Heart left ventricle (tissue), 13 donors: ENCODE data around the gene LNPEP.

Experiments
- CTCF ChIP-seq, 12 donors: fragments of 200-600 bp; sonication (generic) in 4 of 12; IDR thresholded peaks; one replicate each; pipeline versions ENCODE4 v1.5.0 to v1.8.0; 2018 to 2022; ENCODE audit warnings: antibody characterized with exemption in 12 of 12, mild to moderate bottlenecking in 5 of 12
- POLR2A ChIP-seq, 2 donors: fragments of 450-650 bp; IDR thresholded peaks; one replicate each; pipeline ENCODE4 v1.6.1; 2017; ENCODE audit warnings: antibody characterized with exemption in 2 of 2, mild to moderate bottlenecking in 2 of 2, moderate library complexity in 2 of 2
- donor health status: ischemic (EF 13 %, LVEDD 7.1; RV severe dilation, severe dysfunction).
- donor health status: DM: no; HTN: yes; CAD: no.
- donor health status: DM: no; HTN: no; CAD: no.
- donor health status: ischemic (EF 25% LVEDD 6.9; RV normal size, moderate dysfunction).
- donor health status: ischemic (EF 25% LVEDD 5.7; RV mildly dilated, moderate dysfunction).
- donor health status: ischemic (EF 35%, LVEDD 5.7; RV mildly dilated, moderate dysfunction).
- donor health status: nonischemic (EF 11% LVEDD 7.7; RV severe dilation, severe dysfunction).
- donor health status: DM: yes; HTN: yes; CAD: no.
- donor health status: PGD.
- donor health status: ischemic (EF 29% LVEDD 5.4; RV normal size, mild dysfunction).
- donor health status: nonischemic (EF 23%, LVEDD 6.1; RV moderate dilation, normal function).

- no peak for TF ChIP-seq POLR2A (IDR thresholded peaks at IDR 0.05)
- no peak for TF ChIP-seq CTCF (IDR thresholded peaks at IDR 0.05)
These were observed 107.6 kb downstream of the LNPEP start for GRCh38 chr5:97043511-97043910.
